Loucy (cell line): ENCODE measurements around the gene MRPS35.

Source experiments
- H2AFZ ChIP-seq: fragments of 200-600 bp; sonication (generic); 2 replicates; pipeline ENCODE4 v1.6.0; 2016; ENCODE audit warnings: antibody characterized with exemption, mild to moderate bottlenecking, low read length, moderate library complexity
- H3F3A ChIP-seq: fragments of 200-600 bp; 2 replicates; pipeline ENCODE4 v1.6.0; 2016; ENCODE audit warnings: antibody characterized with exemption, low read depth, mild to moderate bottlenecking
- H3K27me3 ChIP-seq: fragments of 200-600 bp; sonication (generic); 2 replicates; pipeline ENCODE4 v1.6.1; 2014; ENCODE audit warnings: low read length, mild to moderate bottlenecking; ENCODE audit not compliant: insufficient read depth, poor library complexity, severe bottlenecking
- H3K36me3 ChIP-seq: fragments of 200-600 bp; sonication (generic); 2 replicates; pipeline ENCODE4 v1.6.1; 2016; ENCODE audit warnings: low read length; ENCODE audit not compliant: insufficient read depth
- H3K4me1 ChIP-seq: fragments of 200-600 bp; sonication (generic); 2 replicates; pipeline ENCODE4 v1.5.1; 2014; ENCODE audit warnings: low read length, mild to moderate bottlenecking; ENCODE audit not compliant: insufficient read depth, poor library complexity, severe bottlenecking
- H3K4me2 ChIP-seq: fragments of 200-600 bp; sonication (generic); 2 replicates; pipeline ENCODE4 v1.6.0; 2014; ENCODE audit warnings: antibody characterized with exemption, low read length, low read depth, mild to moderate bottlenecking; ENCODE audit not compliant: poor library complexity, severe bottlenecking
- H3K4me3 ChIP-seq: fragments of 200-600 bp; sonication (generic); 2 replicates; pipeline ENCODE4 v1.5.1; 2014; ENCODE audit warnings: low read length, mild to moderate bottlenecking, mixed read lengths; ENCODE audit not compliant: poor library complexity, severe bottlenecking
- H3K79me2 ChIP-seq: fragments of 200-600 bp; sonication (generic); 2 replicates; pipeline ENCODE4 v1.6.1; 2014; ENCODE audit warnings: low read length; ENCODE audit not compliant: insufficient read depth
- H3K9ac ChIP-seq: fragments of 200-600 bp; sonication (generic); 2 replicates; pipeline ENCODE4 v1.6.0; 2014; ENCODE audit warnings: mild to moderate bottlenecking, low read depth, low read length, moderate library complexity; ENCODE audit not compliant: poor library complexity, severe bottlenecking
- H3K9me2 ChIP-seq: fragments of 200-600 bp; sonication (generic); replicated peaks from 2 replicates; pipeline ENCODE4 v1.6.1; 2016; ENCODE audit warnings: low read depth, low read length, mixed read lengths
- H3K9me3 ChIP-seq: fragments of 200-600 bp; sonication (generic); 2 replicates; pipeline ENCODE4 v1.6.1; 2014; ENCODE audit warnings: mild to moderate bottlenecking, antibody characterized with exemption, low read length, low read depth; ENCODE audit not compliant: insufficient read depth
- H4K20me1 ChIP-seq: fragments of 200-600 bp; sonication (generic); 2 replicates; pipeline ENCODE4 v1.6.0; 2014; ENCODE audit warnings: antibody characterized with exemption, low read length, mild to moderate bottlenecking; ENCODE audit not compliant: insufficient read depth, poor library complexity, severe bottlenecking
- EZH2phosphoT487 ChIP-seq: fragments of 200-600 bp; IDR thresholded peaks from 2 replicates; pipeline ENCODE4 v1.6.1; 2018; ENCODE audit warnings: antibody characterized with exemption, mild to moderate bottlenecking, moderate library complexity, borderline replicate concordance
- TF ChIP-seq, protein P1 (sequence below): fragments of 200-600 bp; sonication (generic); conservative IDR thresholded peaks from 2 replicates; pipeline ENCODE4 v1.5.1; 2014; ENCODE audit warnings: mild to moderate bottlenecking, antibody characterized with exemption, low read length

MRPS35 gene

GRCh38 chr12:27787559-27787958 is 76.9 kb downstream of the MRPS35 start:
- Histone ChIP-seq H3K36me3 (peaks cover 10% of the 10 kb centered on the region; the same call in 1 of the 2 replicates), H3K9me2 (no peaks in the 10 kb centered on the region), H2AFZ (no peak overlapping the region), H3F3A (no peaks in the 10 kb centered on the region), H3K79me2 (peaks cover 70% of the 10 kb centered on the region), H3K27me3 (no peaks in the 10 kb centered on the region), H3K9me3 (no peaks in the 10 kb centered on the region), H4K20me1 (peaks cover 32% of the 10 kb centered on the region), H3K9ac (no peak overlapping the region), H3K4me1 (peaks cover 44% of the 10 kb centered on the region), H3K4me3 (peak overlapping the region; percentile 32), H3K4me2 (peak overlapping the region; percentile 100)
- TF ChIP-seq, protein P1, sequence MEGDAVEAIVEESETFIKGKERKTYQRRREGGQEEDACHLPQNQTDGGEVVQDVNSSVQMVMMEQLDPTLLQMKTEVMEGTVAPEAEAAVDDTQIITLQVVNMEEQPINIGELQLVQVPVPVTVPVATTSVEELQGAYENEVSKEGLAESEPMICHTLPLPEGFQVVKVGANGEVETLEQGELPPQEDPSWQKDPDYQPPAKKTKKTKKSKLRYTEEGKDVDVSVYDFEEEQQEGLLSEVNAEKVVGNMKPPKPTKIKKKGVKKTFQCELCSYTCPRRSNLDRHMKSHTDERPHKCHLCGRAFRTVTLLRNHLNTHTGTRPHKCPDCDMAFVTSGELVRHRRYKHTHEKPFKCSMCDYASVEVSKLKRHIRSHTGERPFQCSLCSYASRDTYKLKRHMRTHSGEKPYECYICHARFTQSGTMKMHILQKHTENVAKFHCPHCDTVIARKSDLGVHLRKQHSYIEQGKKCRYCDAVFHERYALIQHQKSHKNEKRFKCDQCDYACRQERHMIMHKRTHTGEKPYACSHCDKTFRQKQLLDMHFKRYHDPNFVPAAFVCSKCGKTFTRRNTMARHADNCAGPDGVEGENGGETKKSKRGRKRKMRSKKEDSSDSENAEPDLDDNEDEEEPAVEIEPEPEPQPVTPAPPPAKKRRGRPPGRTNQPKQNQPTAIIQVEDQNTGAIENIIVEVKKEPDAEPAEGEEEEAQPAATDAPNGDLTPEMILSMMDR: no peak
- TF ChIP-seq EZH2phosphoT487: no peak

GRCh38 chr12:27790179-27790578 is 79.5 kb downstream of the MRPS35 start:
- Histone ChIP-seq H3K9me2 (no peaks in the 10 kb centered on the region), H3F3A (no peaks in the 10 kb centered on the region), H3K36me3 (peaks cover 36% of the 10 kb centered on the region; the same call in 1 of the 2 replicates), H2AFZ (no peak overlapping the region), H3K4me2 (peak overlapping the region; percentile 100), H3K4me3 (no peak overlapping the region), H3K79me2 (peaks cover 44% of the 10 kb centered on the region), H3K4me1 (peaks cover 36% of the 10 kb centered on the region), H4K20me1 (peaks cover 22% of the 10 kb centered on the region), H3K9me3 (no peaks in the 10 kb centered on the region), H3K27me3 (no peaks in the 10 kb centered on the region), H3K9ac (no peak overlapping the region)
- TF ChIP-seq EZH2phosphoT487: no peak
- TF ChIP-seq, protein P1: no peak

DNA sequence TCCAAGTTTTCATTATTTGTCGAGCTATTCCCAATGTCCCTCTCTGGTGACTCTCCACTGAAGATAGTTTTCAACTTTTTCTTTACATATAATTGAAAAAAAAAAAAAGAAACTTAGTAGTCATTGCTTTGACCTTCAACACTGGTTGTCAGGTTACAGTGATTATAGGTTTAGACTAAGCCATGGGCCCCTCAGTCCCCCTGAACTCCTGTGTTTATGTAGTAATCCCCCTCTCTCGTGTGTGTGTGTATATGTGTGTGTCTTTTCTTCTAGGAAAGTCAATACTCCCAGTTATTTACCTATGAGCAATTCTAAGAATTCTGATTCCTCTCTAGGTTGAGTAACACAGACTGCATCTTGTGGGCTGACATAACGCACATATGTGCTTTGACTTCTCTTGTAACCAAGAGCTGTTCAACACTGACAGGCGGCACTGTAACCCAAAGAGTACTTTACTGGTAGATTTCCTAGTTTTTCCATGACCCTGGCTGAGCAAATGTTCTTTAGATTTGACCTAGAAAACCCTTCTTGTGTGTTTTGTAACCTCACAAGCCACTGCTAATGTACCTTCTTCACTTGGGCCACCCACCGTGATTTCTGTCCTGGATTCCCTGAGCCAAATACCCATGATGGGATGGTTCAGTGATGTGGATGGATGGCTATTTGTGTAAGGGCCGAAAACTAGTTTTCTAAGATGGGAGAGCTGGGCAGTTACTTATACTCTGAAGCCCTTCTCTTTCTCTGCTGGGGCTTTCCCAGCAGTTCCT is 84.4 kb downstream of the MRPS35 start:
- H3K4me2 ChIP-seq: no peak overlapping the region
- no peak overlapping the region for H3K4me3 ChIP-seq
- H3K9me2 ChIP-seq: no peaks in the 10 kb centered on the region
- no peak overlapping the region for H3K9ac ChIP-seq
- no peaks in the 10 kb centered on the region for H4K20me1 ChIP-seq
- no peak for TF ChIP-seq EZH2phosphoT487
- TF ChIP-seq, protein P1: no peak
- no peak overlapping the region for H2AFZ ChIP-seq
- peaks cover 77% of the 10 kb centered on the region for H3K36me3 ChIP-seq
- H3K4me1 ChIP-seq: peaks cover 4% of the 10 kb centered on the region
- no peaks in the 10 kb centered on the region for H3K27me3 ChIP-seq
- no peaks in the 10 kb centered on the region for H3F3A ChIP-seq
- H3K79me2 ChIP-seq: no peaks in the 10 kb centered on the region
- no peaks in the 10 kb centered on the region for H3K9me3 ChIP-seq
